ENCODE data around the gene PKDREJ. TPM values are rescaled to one million over a fixed set of nuclear protein-coding genes. Genes with fewer than 3 reads are reported as not detected.

Gene PKDREJ
- total RNA-seq, 1 experiment from 2014 or later: not detected

DNA sequence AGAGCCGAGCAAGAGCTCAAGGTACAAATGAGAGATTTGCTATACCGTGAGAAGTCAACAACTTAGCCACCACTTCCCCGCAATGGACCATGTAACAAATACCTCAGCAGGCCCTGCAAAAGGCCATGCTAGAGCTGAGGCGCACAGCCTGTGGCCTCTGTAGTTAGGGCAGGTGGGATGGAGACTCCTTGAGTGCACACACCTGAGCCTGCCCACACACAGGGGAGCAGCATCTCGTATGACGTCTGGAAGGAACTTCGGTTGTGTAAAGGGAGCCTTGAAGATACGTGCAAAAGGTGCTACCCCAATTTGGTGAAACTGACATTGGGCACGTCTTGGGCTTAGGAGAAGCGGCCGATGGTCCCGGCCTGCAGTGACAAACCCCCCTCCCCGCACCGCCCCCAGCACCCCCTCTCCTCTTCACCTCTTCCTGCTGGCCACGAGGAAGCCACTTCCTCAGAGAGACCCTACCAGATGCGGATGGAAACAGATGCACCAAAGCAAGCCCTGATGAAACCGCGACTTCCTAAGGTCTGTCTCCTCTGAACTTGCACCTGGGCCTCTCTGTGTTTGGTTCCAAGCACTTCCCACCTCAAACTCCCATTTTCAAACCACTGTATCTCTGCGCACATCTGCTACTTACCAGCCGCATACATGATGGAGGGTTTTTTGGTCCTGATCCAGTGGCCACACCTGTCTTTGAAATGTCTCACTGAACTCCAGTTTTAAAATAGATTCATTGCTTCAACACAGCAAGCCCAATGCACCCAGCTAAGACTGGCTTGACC lies 23.7 kb downstream of the PKDREJ start:
- DNase-seq (ENCODE audit: low read depth): no peak

DNA sequence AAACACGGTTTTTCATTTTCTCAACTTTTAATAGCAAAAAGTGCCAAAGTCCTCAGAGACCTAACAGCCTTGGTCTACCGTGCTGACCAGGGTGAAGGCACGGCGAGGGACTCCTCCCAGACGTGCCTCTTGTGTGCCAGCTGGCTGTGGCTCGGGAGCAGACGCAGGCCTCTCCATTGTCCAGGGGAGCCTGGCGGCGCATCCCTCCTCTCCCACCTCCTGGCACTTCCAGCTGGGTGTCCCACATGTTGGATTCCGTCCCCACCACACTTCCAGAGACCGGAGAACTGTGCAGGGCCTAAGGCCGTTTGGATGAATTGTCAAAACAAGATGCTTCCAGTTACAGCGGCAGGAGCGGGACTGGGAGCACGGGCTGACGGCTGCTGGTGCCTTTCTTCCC lies 24.6 kb downstream of the PKDREJ start:
- DNase-seq (ENCODE audit: low read depth): no peak

DNA sequence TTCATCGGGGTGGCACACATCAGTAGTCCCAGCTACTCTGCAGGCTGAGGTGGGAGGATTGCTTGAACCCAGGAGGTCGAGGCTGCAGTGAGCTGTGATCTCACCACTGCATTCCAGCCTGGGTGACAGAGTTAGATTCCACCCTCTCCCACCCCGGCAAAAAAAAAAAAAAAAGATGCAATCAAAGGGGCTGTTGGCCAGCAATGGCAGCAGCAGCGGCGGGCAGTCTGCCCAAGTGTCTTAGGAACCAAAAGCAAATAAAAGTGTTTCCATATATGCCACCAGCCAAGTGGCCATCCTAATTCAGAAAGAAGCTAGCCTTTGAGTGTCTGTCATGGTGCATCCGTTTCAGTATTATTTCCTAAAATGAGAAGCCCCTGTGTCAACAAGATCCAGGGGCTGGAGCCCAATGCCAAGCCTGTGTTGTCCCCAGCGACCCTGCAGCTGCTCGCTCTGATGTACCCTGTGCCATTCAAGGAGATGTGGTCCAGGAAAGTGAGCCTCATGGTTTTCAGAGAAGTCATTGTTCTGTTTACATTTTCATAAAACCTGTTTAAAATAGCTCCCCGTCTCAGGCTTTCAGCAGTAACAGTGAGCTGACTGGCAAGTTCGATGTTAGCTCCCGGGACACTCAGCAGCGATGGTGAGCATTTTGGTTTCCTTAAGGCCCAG lies 25.6 kb downstream of the PKDREJ start:
- no peak for DNase-seq (ENCODE audit: low read depth)

DNA sequence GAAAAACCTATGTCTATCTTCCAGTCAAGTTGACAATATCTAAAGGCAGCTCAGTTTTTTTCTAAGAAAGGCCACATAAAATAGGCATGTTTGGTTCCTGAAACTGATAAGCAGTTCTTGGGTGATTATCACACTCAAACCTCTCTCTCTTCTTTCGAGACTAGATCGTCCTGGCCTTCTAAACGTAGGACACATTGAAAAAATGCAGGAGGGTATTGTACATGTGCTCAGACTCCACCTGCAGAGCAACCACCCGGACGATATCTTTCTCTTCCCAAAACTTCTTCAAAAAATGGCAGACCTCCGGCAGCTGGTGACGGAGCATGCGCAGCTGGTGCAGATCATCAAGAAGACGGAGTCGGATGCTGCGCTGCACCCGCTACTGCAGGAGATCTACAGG lies 28.2 kb downstream of the PKDREJ start:
- no peak for DNase-seq (ENCODE audit: low read depth)

DNA sequence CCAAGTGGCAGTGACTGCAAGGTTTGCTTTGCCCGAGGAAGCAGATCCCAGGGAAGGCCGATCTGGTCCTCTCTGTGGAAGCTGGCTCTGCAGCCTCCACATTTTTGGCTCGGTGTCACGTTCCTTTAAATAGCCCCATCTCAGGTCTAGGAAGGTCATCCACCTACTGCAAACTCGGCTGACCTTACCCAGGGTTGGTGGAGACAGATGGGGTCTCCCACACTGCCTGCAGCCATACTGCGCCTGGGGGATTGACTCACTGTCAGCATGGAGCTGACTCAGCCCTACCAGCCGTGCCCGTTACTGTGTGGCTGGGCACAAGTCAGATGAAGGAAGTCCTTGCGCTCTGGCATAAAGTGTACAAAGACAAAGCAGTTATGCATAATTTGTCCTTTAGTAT lies 29.9 kb downstream of the PKDREJ start:
- DNase-seq (ENCODE audit: low read depth): peak; percentile 76

DNA sequence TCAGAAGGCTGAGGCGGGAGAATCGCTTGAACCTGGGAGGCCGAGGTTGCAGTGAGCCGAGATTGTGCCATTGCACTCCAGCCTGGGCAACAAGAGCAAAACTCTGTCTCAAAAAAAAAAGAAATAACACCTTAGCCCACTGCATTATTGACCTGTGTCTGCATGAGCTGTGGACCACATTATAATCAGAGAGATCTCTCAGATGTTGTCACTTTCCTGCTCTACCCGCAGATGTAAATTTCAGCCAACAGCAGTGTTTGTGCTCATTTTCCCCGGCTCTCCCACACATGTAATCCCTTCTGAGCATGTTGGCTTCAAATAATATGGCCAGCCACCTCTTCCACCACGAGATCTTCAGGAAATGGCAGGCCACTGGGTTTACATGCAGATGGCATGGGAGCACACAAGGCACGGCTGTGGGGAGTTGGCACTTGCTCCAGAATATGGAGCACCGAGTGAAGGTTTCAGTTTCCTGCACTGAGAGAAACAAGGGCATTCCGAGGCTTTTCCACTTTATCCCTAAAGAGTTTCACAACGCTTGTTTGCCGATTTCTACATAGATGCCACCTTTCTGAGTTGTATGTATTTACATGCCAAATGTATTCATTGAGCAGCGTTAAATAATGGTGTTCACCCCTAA lies 32.8 kb downstream of the PKDREJ start:
- no peak for DNase-seq (ENCODE audit: low read depth)

DNA sequence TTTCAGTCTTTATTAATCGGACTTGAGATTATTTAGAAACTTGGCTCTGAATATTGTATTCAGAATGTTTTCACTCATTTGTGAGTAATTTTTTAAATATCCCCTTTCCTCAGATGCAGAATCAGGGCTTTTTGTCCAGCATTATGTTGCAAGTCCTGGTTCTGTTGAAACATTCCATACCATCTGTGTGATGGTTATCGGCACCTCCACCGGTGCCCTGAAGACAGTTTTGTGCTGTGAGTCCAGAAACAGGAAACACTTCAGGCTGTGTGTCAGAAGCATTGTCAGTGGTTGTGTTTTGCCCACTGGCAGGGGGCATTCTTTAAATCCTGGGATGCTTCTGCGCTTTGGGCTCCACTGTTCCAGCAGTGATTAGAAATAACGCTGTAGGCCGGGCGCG lies 33.4 kb downstream of the PKDREJ start:
- no peak for DNase-seq (ENCODE audit: low read depth)

DNA sequence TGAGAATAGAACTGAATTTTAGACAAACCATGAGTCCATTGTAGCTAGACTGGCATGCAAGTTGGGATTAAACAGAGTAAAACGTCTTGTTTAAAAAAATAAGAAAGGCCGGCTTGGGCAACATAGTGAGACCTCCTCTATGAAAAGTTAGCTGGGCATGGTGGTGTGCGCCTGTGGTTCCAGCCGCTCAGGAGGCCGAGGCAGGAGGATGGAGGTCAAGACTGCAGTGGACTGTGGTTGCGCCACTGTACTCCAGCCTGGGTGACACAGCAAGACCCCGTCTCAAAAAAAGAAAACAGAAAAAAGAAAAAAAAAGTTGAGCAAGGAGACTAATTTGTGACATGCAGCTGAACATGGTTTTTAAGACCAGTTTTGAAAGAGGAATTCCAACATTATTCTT lies 36.6 kb downstream of the PKDREJ start:
- no peak for DNase-seq (ENCODE audit: low read depth)

DNA sequence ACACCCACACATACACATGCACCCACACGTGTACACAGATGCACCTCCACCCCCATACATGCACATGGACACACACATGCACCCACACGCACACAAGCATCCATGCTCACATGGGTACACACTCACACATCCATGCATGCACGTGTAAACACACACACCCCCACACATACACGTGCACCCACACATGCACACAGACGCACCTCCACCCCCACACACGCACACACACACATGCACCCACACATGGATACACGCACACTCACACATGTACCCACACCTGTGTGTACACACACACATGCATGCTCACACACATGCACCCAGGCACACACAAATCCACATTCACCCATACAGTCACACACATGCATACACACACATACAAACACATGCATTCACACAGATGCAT lies 37.5 kb downstream of the PKDREJ start:
- DNase-seq (ENCODE audit: low read depth): no peak

DNA sequence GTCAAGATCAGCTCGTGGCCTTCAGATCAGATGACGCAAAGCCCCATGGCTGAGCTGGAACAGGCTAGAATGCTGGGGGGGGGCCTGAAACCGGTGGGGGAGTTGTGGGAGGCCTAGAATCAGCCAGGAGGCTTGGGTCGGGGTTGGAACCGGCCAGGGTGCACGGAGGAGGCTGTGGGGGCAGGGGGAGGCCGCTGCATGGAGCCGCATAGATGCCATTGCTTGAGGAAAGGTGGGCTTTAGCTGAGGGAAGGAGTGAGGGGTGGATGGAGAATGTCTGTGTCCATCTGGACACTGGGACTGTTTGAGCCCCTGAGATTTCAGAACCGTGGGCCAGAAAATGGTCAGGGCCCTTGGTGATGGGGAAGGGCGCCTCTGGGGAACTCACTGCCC lies 38.2 kb downstream of the PKDREJ start:
- DNase-seq (ENCODE audit: low read depth): no peak

DNA sequence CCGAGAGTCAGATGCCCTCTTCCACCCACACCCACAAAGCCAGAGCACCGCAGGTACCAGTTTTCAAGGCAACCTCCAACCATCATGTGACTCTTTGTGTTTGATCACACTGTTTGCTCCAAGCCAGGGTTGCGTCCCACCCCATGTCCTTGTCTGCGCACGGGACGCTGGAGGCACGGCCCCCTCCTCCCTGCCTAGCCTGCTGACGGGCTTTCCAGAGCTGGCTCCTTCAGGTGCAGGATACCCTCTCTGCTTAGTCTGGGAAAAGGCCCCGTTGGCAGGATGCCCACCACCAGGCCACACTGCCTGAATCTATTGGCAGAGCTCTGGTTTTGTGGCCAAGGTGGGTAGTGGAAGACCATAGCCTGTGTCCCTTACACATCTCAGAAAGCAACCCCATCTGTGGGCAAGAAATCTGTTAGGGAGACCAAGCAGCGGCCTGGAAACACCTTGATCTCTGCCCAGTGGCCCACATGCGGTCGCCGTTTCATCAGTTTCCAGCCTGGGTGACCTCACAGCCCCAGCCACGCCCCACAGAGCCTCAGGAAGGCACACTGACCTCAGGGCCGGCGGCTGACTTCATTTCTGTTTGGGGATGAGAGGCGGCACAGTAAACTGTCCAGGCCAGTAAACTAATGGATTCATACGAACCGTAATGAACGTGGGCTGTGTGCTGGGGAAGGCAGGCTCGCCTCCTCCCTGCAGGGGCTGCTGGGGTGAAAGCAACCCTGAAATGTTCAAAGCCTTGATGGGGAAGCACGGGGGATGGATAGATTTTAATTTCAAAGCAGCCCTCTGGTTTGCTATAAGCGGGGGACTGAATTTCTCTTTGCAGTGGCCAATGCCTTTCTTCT lies 38.9 kb downstream of the PKDREJ start:
- no peak for DNase-seq (ENCODE audit: low read depth)

DNA sequence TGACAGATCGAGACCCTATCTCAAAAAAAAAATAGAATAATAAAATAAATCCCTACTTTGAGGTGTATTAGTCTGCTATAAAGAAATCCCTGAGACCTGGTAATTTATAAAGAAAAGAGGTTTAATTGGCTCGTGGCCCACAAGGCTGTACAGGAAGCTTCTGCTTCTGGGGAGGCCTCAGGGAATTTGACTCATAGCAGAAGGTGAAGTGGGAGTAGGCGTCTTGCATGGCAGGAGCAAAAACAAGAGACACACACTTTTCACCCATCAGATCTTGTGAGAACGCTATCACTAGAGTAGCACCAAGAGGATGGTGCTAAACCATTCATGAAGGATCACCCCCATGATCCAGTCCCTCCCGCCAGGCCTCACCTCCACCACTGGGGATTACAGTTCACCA lies 42.2 kb downstream of the PKDREJ start:
- no peak for DNase-seq (ENCODE audit: low read depth)

DNA sequence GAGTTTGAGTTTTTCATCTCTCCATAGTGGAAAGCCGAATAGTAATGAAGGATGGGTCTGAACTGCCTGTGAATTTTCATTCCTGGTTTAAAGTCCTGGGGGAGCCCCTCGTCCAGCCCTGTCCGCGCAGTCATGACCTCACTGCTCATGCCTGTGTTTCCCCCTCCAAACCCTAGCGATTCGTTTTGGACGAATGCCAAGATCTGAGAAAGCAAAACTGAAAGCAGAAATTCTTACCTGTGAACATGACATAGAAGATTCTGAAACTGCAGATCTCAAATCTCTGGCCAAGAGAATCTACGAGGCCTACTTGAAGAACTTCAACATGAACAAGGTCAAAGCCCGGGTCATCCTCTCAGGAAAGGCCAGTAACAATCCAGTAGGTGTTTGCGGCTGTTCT lies 43.5 kb downstream of the PKDREJ start:
- DNase-seq (ENCODE audit: low read depth): no peak

DNA sequence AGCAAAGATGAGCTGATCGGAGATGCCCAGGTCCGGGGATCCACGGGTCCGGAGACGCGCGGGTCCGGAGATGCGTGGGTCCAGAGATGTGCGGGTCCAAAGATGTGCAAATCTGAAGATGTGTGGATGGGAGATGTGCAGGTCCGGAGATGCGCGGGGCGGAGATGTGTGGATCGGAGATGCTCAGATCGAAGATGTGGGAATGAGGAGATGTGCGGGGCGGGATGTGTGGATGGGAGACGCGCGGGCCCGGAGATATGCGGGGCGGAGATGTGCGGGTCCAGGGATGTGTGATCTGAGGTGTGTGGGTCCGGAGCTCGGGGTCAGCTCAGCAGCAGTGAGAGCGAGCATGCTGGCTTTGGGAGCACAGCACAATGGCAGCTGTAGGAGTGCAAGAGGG lies 48.5 kb downstream of the PKDREJ start:
- DNase-seq (ENCODE audit: low read depth): no peak

DNA sequence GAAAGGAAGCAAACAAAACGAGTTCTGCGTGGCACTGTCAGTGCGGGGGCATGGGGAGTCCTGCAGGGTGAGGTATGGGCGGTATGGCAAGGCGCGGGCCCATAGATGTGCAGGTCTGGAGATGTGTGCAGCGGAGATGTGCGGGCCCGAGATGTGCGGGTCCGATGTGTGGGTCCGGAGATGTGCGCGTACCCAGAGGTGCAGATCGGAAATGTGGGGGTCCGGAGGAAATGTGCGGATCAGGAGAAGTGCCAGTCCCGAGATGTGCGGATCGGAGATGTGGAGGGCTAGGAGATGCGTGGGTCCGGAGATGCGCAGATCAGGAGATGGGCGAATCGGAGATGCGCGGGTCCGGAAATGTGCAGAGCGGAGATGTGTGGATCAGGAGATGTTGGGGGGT lies 49.0 kb downstream of the PKDREJ start:
- no peak for DNase-seq (ENCODE audit: low read depth)

DNA sequence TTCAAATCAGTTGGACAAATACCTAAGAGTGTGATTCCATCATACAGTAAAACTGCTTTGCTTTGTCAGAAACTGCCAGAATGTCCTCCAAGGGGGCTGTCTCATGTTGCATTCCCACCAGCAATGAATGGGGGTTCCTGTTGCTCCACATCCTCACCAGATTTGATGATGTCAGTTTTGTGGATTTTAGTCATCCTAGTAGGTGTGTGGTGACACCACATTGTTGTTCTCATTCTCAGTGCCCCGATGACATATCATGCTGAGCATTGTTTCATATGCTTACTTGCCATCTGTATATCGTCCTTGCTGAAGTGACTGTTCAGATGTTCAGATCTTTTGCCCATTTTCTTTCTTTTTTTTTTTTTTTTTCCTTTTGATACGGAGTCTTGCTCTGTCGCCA lies 50.1 kb downstream of the PKDREJ start:
- DNase-seq (ENCODE audit: low read depth): no peak

DNA sequence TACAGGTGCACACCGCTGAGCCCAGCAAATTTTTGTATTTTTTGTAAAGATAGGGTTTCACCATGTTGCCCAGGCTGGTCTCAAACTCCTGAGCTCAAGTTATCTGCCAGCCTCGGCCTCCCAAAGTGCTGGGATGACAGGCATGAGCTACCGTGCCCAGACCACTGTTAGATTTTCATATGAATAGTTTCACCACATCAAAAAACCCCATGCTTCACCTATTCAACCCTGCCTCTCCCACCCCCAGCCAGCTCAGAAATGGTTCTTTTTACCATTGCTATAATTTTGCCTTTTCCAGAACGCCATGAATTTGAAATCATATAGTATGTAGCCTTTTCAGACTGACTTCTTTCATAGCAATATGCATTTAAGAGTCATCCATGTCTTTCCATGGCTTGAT lies 50.9 kb downstream of the PKDREJ start:
- no peak for DNase-seq (ENCODE audit: low read depth)

DNA sequence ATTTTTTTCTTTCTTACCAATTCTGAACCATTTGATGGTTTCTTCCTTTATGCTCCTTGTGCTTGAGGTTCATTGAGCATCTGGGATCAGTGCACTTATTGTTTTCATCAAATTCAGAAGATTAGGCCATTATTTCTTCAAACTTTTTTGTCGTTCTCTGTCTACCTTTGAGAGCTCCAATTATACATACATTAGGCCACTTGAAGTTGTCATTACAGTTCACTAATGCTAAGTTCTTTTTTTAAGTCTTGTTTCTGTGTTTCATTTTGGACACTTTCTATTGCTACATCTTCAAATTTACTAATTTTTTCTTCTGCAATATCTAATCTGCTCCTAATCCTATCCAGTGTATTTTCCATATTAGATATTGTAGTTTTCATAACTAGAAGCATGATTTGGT lies 53.9 kb downstream of the PKDREJ start:
- DNase-seq (ENCODE audit: low read depth): no peak
